B cell (primary cell): ENCODE data around the gene MAPKAP1.

Source experiments
- CTCF ChIP-seq: fragments of 200-600 bp; IDR thresholded peaks from one replicate; pipeline ENCODE4 v1.8.0; 2022; ENCODE audit warnings: antibody characterized with exemption, mild to moderate bottlenecking
- EZH2 ChIP-seq: IDR thresholded peaks from 2 replicates; pipeline ENCODE4 v1.6.1; 2012; ENCODE audit warnings: borderline replicate concordance, low read depth, mild to moderate bottlenecking, moderate library complexity, low read length; ENCODE audit not compliant: insufficient read depth, poor library complexity, severe bottlenecking

GRCh38 chr9:125656560-125656959, 50.4 kb downstream of the MAPKAP1 start:
- no peak for TF ChIP-seq EZH2
- TF ChIP-seq CTCF: no peak
